ENCODE data around the gene IL12RB1.
A peak's percentile ranks its signal among the peaks of the same experiment; 100 is the strongest.
"Not testable (repeated sequence)": the region's sequence is repeated elsewhere in the genome, so short reads cannot be mapped to it uniquely, and the experiment has no call there.

The IL12RB1 gene

DNA sequence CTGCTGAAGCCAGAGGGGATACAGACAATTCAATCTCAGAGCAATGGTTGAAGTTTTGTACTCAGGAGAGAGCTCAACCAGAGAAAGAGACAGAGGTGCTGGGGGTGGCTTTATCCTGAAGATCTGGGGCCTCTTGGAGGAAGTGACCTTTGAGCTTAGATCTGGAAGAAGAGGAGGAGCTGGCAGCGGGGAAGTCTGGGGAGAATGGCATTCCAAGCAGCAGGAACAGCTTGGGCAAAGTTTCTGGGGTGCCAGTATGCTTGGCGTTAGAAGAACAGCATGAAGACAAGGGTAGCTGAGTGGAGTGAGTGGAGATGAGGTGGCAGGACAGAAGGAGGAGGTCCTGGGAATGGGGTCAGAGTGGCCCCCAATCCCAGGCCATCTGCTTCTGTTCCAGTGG, 22.2 kb upstream of the IL12RB1 start:
- peak overlapping the region; percentile 79; the same call in 1 of the 2 replicates for H3K4me3 ChIP-seq (ENCODE audit: low read length)
- H3K4me1 ChIP-seq (ENCODE audit: low read length): peaks cover 28% of the 10 kb centered on the region
- H3K79me2 ChIP-seq (ENCODE audit: low read length): no peaks in the 10 kb centered on the region
- H3K27ac ChIP-seq (ENCODE audit: low read length): no peak overlapping the region
- H3K36me3 ChIP-seq (replicated peaks; ENCODE audit: low read depth, low read length): peaks cover 17% of the 10 kb centered on the region
- TF ChIP-seq, protein P1, sequence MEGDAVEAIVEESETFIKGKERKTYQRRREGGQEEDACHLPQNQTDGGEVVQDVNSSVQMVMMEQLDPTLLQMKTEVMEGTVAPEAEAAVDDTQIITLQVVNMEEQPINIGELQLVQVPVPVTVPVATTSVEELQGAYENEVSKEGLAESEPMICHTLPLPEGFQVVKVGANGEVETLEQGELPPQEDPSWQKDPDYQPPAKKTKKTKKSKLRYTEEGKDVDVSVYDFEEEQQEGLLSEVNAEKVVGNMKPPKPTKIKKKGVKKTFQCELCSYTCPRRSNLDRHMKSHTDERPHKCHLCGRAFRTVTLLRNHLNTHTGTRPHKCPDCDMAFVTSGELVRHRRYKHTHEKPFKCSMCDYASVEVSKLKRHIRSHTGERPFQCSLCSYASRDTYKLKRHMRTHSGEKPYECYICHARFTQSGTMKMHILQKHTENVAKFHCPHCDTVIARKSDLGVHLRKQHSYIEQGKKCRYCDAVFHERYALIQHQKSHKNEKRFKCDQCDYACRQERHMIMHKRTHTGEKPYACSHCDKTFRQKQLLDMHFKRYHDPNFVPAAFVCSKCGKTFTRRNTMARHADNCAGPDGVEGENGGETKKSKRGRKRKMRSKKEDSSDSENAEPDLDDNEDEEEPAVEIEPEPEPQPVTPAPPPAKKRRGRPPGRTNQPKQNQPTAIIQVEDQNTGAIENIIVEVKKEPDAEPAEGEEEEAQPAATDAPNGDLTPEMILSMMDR (IDR thresholded peaks at IDR 0.05; ENCODE audit: low read depth, low read length): no peak
- no peak for TF ChIP-seq EZH2phosphoT487 (IDR thresholded peaks at IDR 0.05; ENCODE audit: low read depth)
- no peak overlapping the region for H3K4me2 ChIP-seq (ENCODE audit: low read length)
- no peaks in the 10 kb centered on the region for H3K9me3 ChIP-seq (ENCODE audit: insufficient read depth, low read length)
- peaks cover 5% of the 10 kb centered on the region; the same call in 1 of the 2 replicates for H3K27me3 ChIP-seq (ENCODE audit: low read depth, low read length)
- no peak overlapping the region for H3K9ac ChIP-seq (ENCODE audit: low read length)
- H2AFZ ChIP-seq (ENCODE audit: low read depth, low read length): no peak overlapping the region
- H4K20me1 ChIP-seq (ENCODE audit: insufficient read depth, low read length): peaks cover 13% of the 10 kb centered on the region; the same call in 1 of the 2 replicates

DNA sequence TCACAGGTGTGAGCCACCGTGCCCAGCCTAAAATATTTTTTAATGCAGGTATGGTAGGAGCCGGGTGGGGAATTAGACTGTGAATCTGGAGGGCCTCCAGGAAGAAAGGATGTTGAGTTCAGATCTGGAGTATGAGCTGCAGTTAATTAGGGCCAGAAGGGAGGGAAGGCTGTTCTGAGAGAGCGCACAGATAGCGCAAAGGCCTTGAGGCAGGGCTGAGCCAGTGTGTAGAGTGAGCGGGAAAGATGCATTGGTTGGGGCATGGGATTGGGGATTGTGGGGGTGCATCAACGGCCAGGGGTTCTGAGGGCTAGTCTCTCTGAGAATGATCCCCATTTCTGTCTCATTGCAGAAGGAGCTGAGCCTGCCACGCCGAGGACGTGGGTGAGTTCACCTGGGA, 20.5 kb upstream of the IL12RB1 start:
- H3K79me2 ChIP-seq (ENCODE audit: low read length): no peaks in the 10 kb centered on the region
- H3K36me3 ChIP-seq (replicated peaks; ENCODE audit: low read depth, low read length): peaks cover 23% of the 10 kb centered on the region
- H3K9me3 ChIP-seq (ENCODE audit: insufficient read depth, low read length): no peaks in the 10 kb centered on the region
- H3K4me3 ChIP-seq (ENCODE audit: low read length): no peak overlapping the region
- H3K4me1 ChIP-seq (ENCODE audit: low read length): peaks cover 26% of the 10 kb centered on the region
- peaks cover 22% of the 10 kb centered on the region for H4K20me1 ChIP-seq (ENCODE audit: insufficient read depth, low read length)
- H3K27me3 ChIP-seq (ENCODE audit: low read depth, low read length): peaks cover 5% of the 10 kb centered on the region; the same call in 1 of the 2 replicates
- no peak overlapping the region for H2AFZ ChIP-seq (ENCODE audit: low read depth, low read length)
- no peak overlapping the region for H3K9ac ChIP-seq (ENCODE audit: low read length)
- no peak for TF ChIP-seq EZH2phosphoT487 (IDR thresholded peaks at IDR 0.05; ENCODE audit: low read depth)
- TF ChIP-seq, protein P1 (IDR thresholded peaks at IDR 0.05; ENCODE audit: low read depth, low read length): no peak
- no peak overlapping the region for H3K27ac ChIP-seq (ENCODE audit: low read length)
- no peak overlapping the region for H3K4me2 ChIP-seq (ENCODE audit: low read length)

DNA sequence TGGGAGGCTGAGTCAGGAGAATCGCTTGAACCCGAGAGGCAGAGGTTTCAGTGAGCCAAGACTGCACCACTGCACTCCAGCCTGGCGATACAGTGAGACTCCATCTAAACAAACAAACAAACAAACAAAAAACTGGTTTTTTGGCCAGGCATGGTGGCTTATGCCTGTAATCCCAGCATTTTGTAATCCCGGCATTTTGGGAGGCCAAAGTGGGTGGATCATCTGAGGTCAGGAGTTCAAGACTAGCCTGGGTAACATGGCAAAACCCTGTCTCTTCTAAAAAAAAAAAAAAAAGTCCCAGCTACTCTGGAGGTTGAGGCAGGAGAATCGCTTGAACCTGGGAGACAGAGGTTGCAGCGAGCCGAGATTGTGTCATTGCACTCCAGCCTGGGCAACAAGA, 18.5 kb upstream of the IL12RB1 start:
- H3K4me2 ChIP-seq (ENCODE audit: low read length); H3K4me3 ChIP-seq (ENCODE audit: low read length); H3K27ac ChIP-seq (ENCODE audit: low read length); H3K9me3 ChIP-seq (ENCODE audit: insufficient read depth, low read length); H2AFZ ChIP-seq (ENCODE audit: low read depth, low read length); H3K9ac ChIP-seq (ENCODE audit: low read length); H3K79me2 ChIP-seq (ENCODE audit: low read length); H3K27me3 ChIP-seq (ENCODE audit: low read depth, low read length): not testable (repeated sequence)
- H3K4me1 ChIP-seq (ENCODE audit: low read length): peaks cover 22% of the 10 kb centered on the region
- peaks cover 23% of the 10 kb centered on the region for H4K20me1 ChIP-seq (ENCODE audit: insufficient read depth, low read length)
- peaks cover 23% of the 10 kb centered on the region for H3K36me3 ChIP-seq (replicated peaks; ENCODE audit: low read depth, low read length)

DNA sequence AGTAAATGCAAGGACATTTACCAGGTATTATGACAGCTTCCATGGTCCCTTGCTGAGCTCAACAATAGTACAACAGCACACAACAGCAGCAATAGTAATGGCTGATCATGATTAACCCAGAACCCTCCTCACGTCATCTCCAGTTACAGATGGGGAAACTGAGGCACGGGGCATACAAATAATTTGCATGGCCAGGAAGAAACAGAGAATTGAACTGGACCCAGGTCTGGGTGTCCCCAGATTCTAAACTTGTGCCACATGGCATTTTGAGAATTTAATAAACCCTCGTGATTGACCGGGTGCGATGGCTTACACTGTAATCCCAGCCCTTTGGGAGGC, 18.0 kb upstream of the IL12RB1 start:
- peaks cover 23% of the 10 kb centered on the region for H4K20me1 ChIP-seq (ENCODE audit: insufficient read depth, low read length)
- TF ChIP-seq, protein P1 (IDR thresholded peaks at IDR 0.05; ENCODE audit: low read depth, low read length): no peak
- no peak for TF ChIP-seq EZH2phosphoT487 (IDR thresholded peaks at IDR 0.05; ENCODE audit: low read depth)
- peaks cover 5% of the 10 kb centered on the region; the same call in 1 of the 2 replicates for H3K27me3 ChIP-seq (ENCODE audit: low read depth, low read length)
- H2AFZ ChIP-seq (ENCODE audit: low read depth, low read length): no peak overlapping the region
- H3K36me3 ChIP-seq (replicated peaks; ENCODE audit: low read depth, low read length): peaks cover 24% of the 10 kb centered on the region
- H3K4me3 ChIP-seq (ENCODE audit: low read length): peak overlapping the region; percentile 68
- no peak overlapping the region for H3K27ac ChIP-seq (ENCODE audit: low read length)
- H3K9me3 ChIP-seq (ENCODE audit: insufficient read depth, low read length): no peaks in the 10 kb centered on the region
- peak overlapping the region; percentile 77 for H3K4me2 ChIP-seq (ENCODE audit: low read length)
- peaks cover 21% of the 10 kb centered on the region for H3K4me1 ChIP-seq (ENCODE audit: low read length)
- H3K79me2 ChIP-seq (ENCODE audit: low read length): peaks cover 9% of the 10 kb centered on the region
- no peak overlapping the region for H3K9ac ChIP-seq (ENCODE audit: low read length)

Measured in OCI-LY3 (cell line).